DOHH2 (cell line): ENCODE results near the gene SCAPER.

Experiments used
- H3F3A ChIP-seq: fragments of 200-600 bp; sonication (generic), shearing (Covaris generic); 2 replicates; pipeline ENCODE4 v1.6.0; 2016; ENCODE audit warnings: antibody characterized with exemption, mild to moderate bottlenecking; ENCODE audit not compliant: control insufficient read depth, insufficient read depth
- H3K27ac ChIP-seq: fragments of 200-600 bp; sonication (generic); 2 replicates; pipeline ENCODE4 v1.5.1; 2014; ENCODE audit warnings: low read depth, mild to moderate bottlenecking, low read length, moderate library complexity
- H3K27me3 ChIP-seq: fragments of 200-600 bp; sonication (generic); 2 replicates; pipeline ENCODE4 v1.6.1; 2014; ENCODE audit warnings: mild to moderate bottlenecking, low read length, mixed read lengths; ENCODE audit not compliant: control insufficient read depth
- H3K36me3 ChIP-seq: fragments of 200-600 bp; sonication (generic); 2 replicates; pipeline ENCODE4 v1.6.1; 2014; ENCODE audit warnings: mild to moderate bottlenecking, low read length, moderate library complexity, mixed read lengths; ENCODE audit not compliant: control insufficient read depth
- H3K4me1 ChIP-seq: fragments of 200-600 bp; sonication (generic); 2 replicates; pipeline ENCODE4 v1.6.1; 2014; ENCODE audit warnings: mild to moderate bottlenecking, low read length, mixed read lengths; ENCODE audit not compliant: control insufficient read depth
- H3K4me2 ChIP-seq: fragments of 200-600 bp; sonication (generic); 2 replicates; pipeline ENCODE4 v1.6.0; 2014; ENCODE audit warnings: mild to moderate bottlenecking, low read length, moderate library complexity
- H3K4me3 ChIP-seq: fragments of 200-600 bp; sonication (generic); 2 replicates; pipeline ENCODE4 v1.5.1; 2014; ENCODE audit warnings: mild to moderate bottlenecking, low read length, mixed read lengths
- H3K79me2 ChIP-seq: fragments of 200-600 bp; sonication (generic); 2 replicates; pipeline ENCODE4 v1.6.1; 2014; ENCODE audit warnings: mild to moderate bottlenecking, low read length, mixed read lengths; ENCODE audit not compliant: control insufficient read depth
- H3K9me2 ChIP-seq: fragments of 200-600 bp; sonication (generic); replicated peaks from 2 replicates; pipeline ENCODE4 v1.6.1; 2014; ENCODE audit warnings: mild to moderate bottlenecking, low read length, mixed read lengths; ENCODE audit not compliant: control insufficient read depth
- H3K9me3 ChIP-seq: fragments of 200-600 bp; sonication (generic); 2 replicates; pipeline ENCODE4 v1.6.1; 2014; ENCODE audit warnings: antibody characterized with exemption, low read length, mixed read lengths; ENCODE audit not compliant: control insufficient read depth, insufficient read depth
- H4K20me1 ChIP-seq: fragments of 200-600 bp; sonication (generic); 2 replicates; pipeline ENCODE4 v1.6.0; 2014; ENCODE audit warnings: low read depth, mild to moderate bottlenecking, antibody characterized with exemption, low read length, moderate library complexity; ENCODE audit not compliant: control insufficient read depth, insufficient read depth
- EZH2phosphoT487 ChIP-seq: fragments of 200-600 bp; sonication (generic); IDR thresholded peaks from 2 replicates; pipeline ENCODE4 v1.6.1; 2017; ENCODE audit warnings: borderline replicate concordance, mild to moderate bottlenecking, antibody characterized with exemption, low read length, moderate library complexity, mixed read lengths
- TF ChIP-seq, protein P1 (sequence below): fragments of 200-600 bp; sonication (generic); IDR thresholded peaks from one replicate; pipeline ENCODE4 v1.5.1; 2014; ENCODE audit warnings: antibody characterized with exemption, mild to moderate bottlenecking, low read depth, low read length; ENCODE audit not compliant: poor library complexity, severe bottlenecking

The SCAPER gene

DNA sequence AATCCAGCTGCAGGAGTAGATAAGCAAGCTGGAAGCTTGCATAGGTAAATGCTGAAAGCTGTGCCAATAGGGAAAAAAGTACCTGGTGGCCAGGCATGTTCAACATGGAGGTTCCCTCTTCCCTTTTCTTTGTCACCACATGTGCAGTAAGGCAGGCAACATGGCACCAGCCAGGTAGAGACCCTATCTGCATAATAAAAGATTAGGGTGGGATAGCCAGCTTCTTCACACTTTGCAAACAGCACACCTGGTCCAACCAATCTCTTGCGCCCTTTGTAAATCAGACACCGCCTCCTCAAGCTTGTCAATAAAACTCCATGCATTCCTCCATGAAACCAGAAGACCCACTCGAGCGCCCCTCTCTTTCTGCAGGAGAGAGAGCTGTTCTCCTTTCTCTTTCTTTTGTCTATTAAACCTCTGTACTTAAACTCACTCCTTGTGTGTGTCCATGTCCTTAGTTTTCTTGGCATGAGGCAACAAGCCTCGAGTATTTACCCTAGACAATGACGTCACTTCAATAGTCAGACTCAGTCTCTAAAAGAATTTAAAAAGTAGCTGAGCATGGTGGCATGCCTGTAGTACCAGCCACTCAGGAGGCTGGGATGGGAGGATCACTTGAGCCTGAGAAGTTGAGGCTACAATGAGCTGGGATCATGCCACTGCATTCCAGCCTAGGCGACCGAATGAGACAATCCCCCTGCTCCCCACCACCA lies 256.3 kb downstream of the SCAPER start:
- Histone ChIP-seq H3K27me3 (no peaks in the 10 kb centered on the region), H3K4me1 (peaks cover 4% of the 10 kb centered on the region), H3F3A (no peaks in the 10 kb centered on the region), H3K36me3 (no peaks in the 10 kb centered on the region), H3K79me2 (no peaks in the 10 kb centered on the region), H3K27ac (no peak overlapping the region), H3K9me2 (no peaks in the 10 kb centered on the region), H3K9me3 (no peaks in the 10 kb centered on the region; the same call in 1 of the 2 replicates), H3K4me3 (no peak overlapping the region), H3K4me2 (no peak overlapping the region), H4K20me1 (no peaks in the 10 kb centered on the region)
- no peak for TF ChIP-seq EZH2phosphoT487
- TF ChIP-seq, protein P1, sequence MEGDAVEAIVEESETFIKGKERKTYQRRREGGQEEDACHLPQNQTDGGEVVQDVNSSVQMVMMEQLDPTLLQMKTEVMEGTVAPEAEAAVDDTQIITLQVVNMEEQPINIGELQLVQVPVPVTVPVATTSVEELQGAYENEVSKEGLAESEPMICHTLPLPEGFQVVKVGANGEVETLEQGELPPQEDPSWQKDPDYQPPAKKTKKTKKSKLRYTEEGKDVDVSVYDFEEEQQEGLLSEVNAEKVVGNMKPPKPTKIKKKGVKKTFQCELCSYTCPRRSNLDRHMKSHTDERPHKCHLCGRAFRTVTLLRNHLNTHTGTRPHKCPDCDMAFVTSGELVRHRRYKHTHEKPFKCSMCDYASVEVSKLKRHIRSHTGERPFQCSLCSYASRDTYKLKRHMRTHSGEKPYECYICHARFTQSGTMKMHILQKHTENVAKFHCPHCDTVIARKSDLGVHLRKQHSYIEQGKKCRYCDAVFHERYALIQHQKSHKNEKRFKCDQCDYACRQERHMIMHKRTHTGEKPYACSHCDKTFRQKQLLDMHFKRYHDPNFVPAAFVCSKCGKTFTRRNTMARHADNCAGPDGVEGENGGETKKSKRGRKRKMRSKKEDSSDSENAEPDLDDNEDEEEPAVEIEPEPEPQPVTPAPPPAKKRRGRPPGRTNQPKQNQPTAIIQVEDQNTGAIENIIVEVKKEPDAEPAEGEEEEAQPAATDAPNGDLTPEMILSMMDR = no peak

DNA sequence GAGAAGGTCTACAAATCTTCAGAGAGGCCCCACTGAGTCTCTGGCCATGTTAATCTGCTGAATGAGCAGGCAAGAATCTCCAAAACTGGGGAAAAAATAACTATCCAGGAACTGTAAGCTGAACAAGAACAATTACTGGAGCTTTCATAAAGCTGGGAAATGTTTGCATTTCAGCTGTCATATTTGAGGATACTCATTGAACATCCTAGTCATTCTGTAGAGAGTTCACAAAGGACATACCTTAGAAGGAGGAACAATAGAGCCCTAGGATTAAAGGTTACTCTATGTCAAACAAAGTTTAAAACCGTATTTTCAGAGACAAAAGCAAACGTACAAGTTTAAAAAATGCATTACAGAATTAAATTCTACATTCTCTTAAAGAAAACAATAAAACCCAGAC lies 257.5 kb downstream of the SCAPER start:
- TF ChIP-seq, protein P1 = no peak
- TF ChIP-seq EZH2phosphoT487 = no peak
- H3K9me2 ChIP-seq = no peaks in the 10 kb centered on the region
- H3F3A ChIP-seq = no peaks in the 10 kb centered on the region
- H3K9me3 ChIP-seq = no peaks in the 10 kb centered on the region
- no peaks in the 10 kb centered on the region for H3K36me3 ChIP-seq
- no peak overlapping the region for H3K4me2 ChIP-seq
- H3K4me3 ChIP-seq = no peak overlapping the region
- H3K79me2 ChIP-seq = no peaks in the 10 kb centered on the region
- no peaks in the 10 kb centered on the region for H4K20me1 ChIP-seq
- no peaks in the 10 kb centered on the region for H3K27me3 ChIP-seq
- no peak overlapping the region for H3K27ac ChIP-seq
- H3K4me1 ChIP-seq = no peaks in the 10 kb centered on the region

DNA sequence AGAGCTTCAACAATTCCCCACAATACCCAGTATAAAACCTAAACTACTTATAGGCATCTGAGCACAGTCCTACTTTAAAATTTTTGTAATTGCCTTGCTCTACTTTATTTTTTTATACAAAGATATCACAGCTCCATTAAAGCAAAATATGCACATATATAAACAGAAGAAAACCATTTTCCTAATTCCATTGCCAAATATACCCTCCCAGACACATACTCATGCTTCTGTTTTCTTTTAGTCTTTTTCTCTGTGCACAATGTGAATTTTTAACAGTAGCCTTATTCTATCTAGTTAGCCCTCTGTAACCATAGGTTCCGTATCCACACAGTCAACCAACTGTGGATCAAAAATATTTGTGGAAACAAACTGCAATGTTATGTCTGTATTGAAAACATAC lies 260.5 kb downstream of the SCAPER start:
- Histone ChIP-seq H3K9me3 (no peaks in the 10 kb centered on the region), H3K79me2 (no peaks in the 10 kb centered on the region)
- TF ChIP-seq, protein P1 = no peak
- TF ChIP-seq EZH2phosphoT487 = no peak

More for the DNA sequence above, 260.5 kb downstream of the SCAPER start:
- Histone ChIP-seq H3K27me3 (no peaks in the 10 kb centered on the region), H3K36me3 (no peaks in the 10 kb centered on the region), H3K9me2 (no peaks in the 10 kb centered on the region), H3K4me1 (no peaks in the 10 kb centered on the region), H3F3A (no peaks in the 10 kb centered on the region), H3K4me3 (no peak overlapping the region), H3K27ac (no peak overlapping the region), H3K4me2 (no peak overlapping the region), H4K20me1 (no peaks in the 10 kb centered on the region)
